K562 (cell line): Measurements from ENCODE around the gene SETD5. TPM values are rescaled to one million over a fixed set of nuclear protein-coding genes. Genes with fewer than 3 reads are reported as not detected.

Source experiments
- ATAC-seq: fragments of 200-7000 bp; cut with Tn5 transposase; 3 replicates; pipeline ENCODE4 v1.9.1; 2020; ENCODE audit warnings: moderate library complexity
- BruUV-seq: library from RNA; stranded (reverse); fragments of 400-500 nt; replicated peaks from 2 replicates; lab custom pipeline; 2021; lab: Mats Ljungman, UMichigan
- CTCF ChIA-PET: fragments of 300-600 bp; formaldehyde crosslinking; extraction: SDS; loops from one replicate; lab custom pipeline; 2021; ENCODE audit warnings: low intra/inter-chr PET ratio; lab: Yijun Ruan, JAX
- POLR2A ChIA-PET: fragments of 300-600, 350-650 bp; sonication (Branson Sonifier 250); formaldehyde crosslinking; extraction: SDS; loops from one replicate; lab custom pipeline; 2021; ENCODE audit warnings: antibody characterized with exemption, inconsistent platforms; lab: Yijun Ruan, JAX
- DNase-seq, 4 experiments: peaks; one replicate each; pipeline versions ENCODE4 v3.0.0 to v3.0.0-alpha.2; 2011 to 2018; ENCODE audit warnings: low spot score in 3 of 4, mixed read lengths in 3 of 4; ENCODE audit errors: extremely low read depth in 1 of 4
- FAIRE-seq: peaks from 2 replicates; lab custom pipeline; 2011; peaks lifted over from hg19 to GRCh38; lab: Jason Lieb, UNC
- H2AFZ ChIP-seq: 2 replicates; pipeline ENCODE4 v1.6.0; 2011; ENCODE audit warnings: low read depth, low read length, control low read depth, inconsistent platforms
- H3K27ac ChIP-seq: fragments of 200-600 bp; 3 replicates; pipeline ENCODE4 v1.8.0; 2011; ENCODE audit warnings: low read depth, mild to moderate bottlenecking, control low read depth, inconsistent platforms, low read length, moderate library complexity, mixed read lengths; ENCODE audit errors: extremely low read depth
- H3K27me3 ChIP-seq, 2 experiments: fragments of 300-600 bp in 1 of 2; 2 replicates in 1 of 2; 3 replicates in 1 of 2; pipeline versions ENCODE4 v1.6.0 to v1.8.0; 2011; ENCODE audit warnings: inconsistent platforms in 2 of 2, low read length in 2 of 2, mild to moderate bottlenecking in 1 of 2, mixed read lengths in 1 of 2, moderate library complexity in 1 of 2; ENCODE audit not compliant: control insufficient read depth in 2 of 2, insufficient read depth in 2 of 2
- H3K36me3 ChIP-seq: fragments of 300-600 bp; 3 replicates; pipeline ENCODE4 v1.8.0; 2011; ENCODE audit warnings: mild to moderate bottlenecking, low read length, inconsistent platforms; ENCODE audit not compliant: control insufficient read depth, insufficient read depth
- H3K4me1 ChIP-seq, 2 experiments: fragments of 200-600 bp in 1 of 2; replicated peaks in 1 of 2; 2 replicates in 1 of 2; 3 replicates in 1 of 2; pipeline versions ENCODE4 v1.5.1 to v1.8.0; 2011; ENCODE audit warnings: inconsistent platforms in 2 of 2, low read length in 2 of 2, mild to moderate bottlenecking in 1 of 2, mixed read lengths in 1 of 2, moderate library complexity in 1 of 2; ENCODE audit not compliant: control insufficient read depth in 2 of 2, insufficient read depth in 2 of 2
- H3K4me2 ChIP-seq: 2 replicates; pipeline ENCODE4 v1.6.1; 2011; ENCODE audit warnings: low read length, control low read depth, inconsistent platforms, mixed read lengths; ENCODE audit not compliant: insufficient read depth
- H3K4me3 ChIP-seq: fragments of 200-600 bp; sonication (generic), shearing (Covaris generic); 2 replicates; pipeline ENCODE4 v1.5.1; 2016; ENCODE audit warnings: control low read depth, inconsistent platforms
- H3K79me2 ChIP-seq: fragments of 200-600 bp; 3 replicates; pipeline ENCODE4 v1.8.0; 2011; ENCODE audit warnings: low read length, inconsistent platforms; ENCODE audit not compliant: control insufficient read depth, insufficient read depth
- H3K9ac ChIP-seq, 2 experiments: 2 replicates each; pipeline versions ENCODE4 v1.6.0 to v1.6.1; 2011; ENCODE audit warnings: low read depth in 2 of 2, low read length in 2 of 2, control low read depth in 1 of 2, inconsistent platforms in 1 of 2, mild to moderate bottlenecking in 1 of 2, mixed read lengths in 1 of 2; ENCODE audit not compliant: insufficient read depth in 1 of 2
- H3K9me1 ChIP-seq: one replicate; pipeline ENCODE4 v1.6.0; 2011; ENCODE audit warnings: inconsistent platforms, mild to moderate bottlenecking, low read length, moderate library complexity; ENCODE audit not compliant: control insufficient read depth, insufficient read depth
- H3K9me3 ChIP-seq: replicated peaks from 2 replicates; pipeline ENCODE4 v1.5.1; 2011; ENCODE audit warnings: low read depth, low read length, inconsistent platforms; ENCODE audit not compliant: control insufficient read depth, insufficient read depth
- H4K20me1 ChIP-seq: replicated peaks from 2 replicates; pipeline ENCODE4 v1.6.1; 2011; ENCODE audit warnings: low read length, inconsistent platforms, mixed read lengths; ENCODE audit not compliant: control insufficient read depth, insufficient read depth
- C11orf30 ChIP-seq: fragments of 450-650 bp; IDR thresholded peaks from 2 replicates; pipeline ENCODE4 v1.6.1; 2016; ENCODE audit warnings: low read depth, mild to moderate bottlenecking
- ELF4 ChIP-seq: fragments of 450-650 bp; formaldehyde crosslinking; IDR thresholded peaks from 2 replicates; pipeline ENCODE4 v1.4.0; 2022; ENCODE audit warnings: missing genetic modification characterization
- HSF4 ChIP-seq: fragments of 250-450 bp; sonication (Bioruptor Pico); IDR thresholded peaks from 2 replicates; pipeline ENCODE4 v2.1.2; 2022; ENCODE audit warnings: mild to moderate bottlenecking, moderate library complexity, borderline replicate concordance
- MAFF ChIP-seq: IDR thresholded peaks from 2 replicates; pipeline ENCODE4 v1.6.1; 2012; ENCODE audit warnings: low read length, improper control_type of control experiment
- MAFG ChIP-seq: fragments of 450-650 bp; conservative IDR thresholded peaks from 2 replicates; pipeline ENCODE4 v1.6.1; 2016; ENCODE audit warnings: missing genetic modification characterization, missing compliant biosample characterization
- MAFK ChIP-seq: IDR thresholded peaks from 2 replicates; pipeline ENCODE4 v1.6.1; 2011; ENCODE audit warnings: low read length, improper control_type of control experiment
- MCM5 ChIP-seq: fragments of 450-650 bp; IDR thresholded peaks from 2 replicates; pipeline ENCODE4 v1.6.1; 2016; ENCODE audit warnings: low read depth
- NFE2 ChIP-seq: IDR thresholded peaks from 2 replicates; pipeline ENCODE4 v1.6.1; 2014; ENCODE audit warnings: antibody characterized with exemption, low read depth
- NFE2L1 ChIP-seq: fragments of 450-650 bp; IDR thresholded peaks from 2 replicates; pipeline ENCODE4 v1.6.1; 2016; ENCODE audit warnings: missing genetic modification characterization, low read depth, mild to moderate bottlenecking, missing compliant biosample characterization, moderate library complexity, borderline replicate concordance
- NR3C1 ChIP-seq: sonication (generic); formaldehyde crosslinking; IDR thresholded peaks from 2 replicates; pipeline ENCODE4 v1.8.1; 2022; ENCODE audit warnings: missing genetic modification reagents
- SETDB1 ChIP-seq: IDR thresholded peaks from one replicate; pipeline ENCODE4 v1.6.1; 2012; ENCODE audit warnings: low read length, control low read depth, inconsistent platforms
- TCF3 ChIP-seq: sonication (generic); formaldehyde crosslinking; IDR thresholded peaks from 2 replicates; pipeline ENCODE4 v1.4.0; 2020; ENCODE audit warnings: mild to moderate bottlenecking, missing genetic modification reagents
- TGIF2 ChIP-seq: sonication (generic); formaldehyde crosslinking; IDR thresholded peaks from 2 replicates; pipeline ENCODE4 v1.8.1; 2022; ENCODE audit warnings: mild to moderate bottlenecking, missing genetic modification reagents, moderate library complexity
- ZNF217 ChIP-seq: sonication (generic); formaldehyde crosslinking; IDR thresholded peaks from 2 replicates; pipeline ENCODE4 v1.8.0; 2022; ENCODE audit warnings: mild to moderate bottlenecking, missing genetic modification reagents
- ZNF224 ChIP-seq: sonication (generic); formaldehyde crosslinking; IDR thresholded peaks from 2 replicates; pipeline ENCODE4 v1.8.0; 2022; ENCODE audit warnings: mild to moderate bottlenecking, missing genetic modification reagents
- ZNF316 ChIP-seq: fragments of 450-650 bp; IDR thresholded peaks from 2 replicates; pipeline ENCODE4 v1.6.1; 2016
- WGBS: fragments of 100-300 bp; shearing (Covaris generic); methylation state at CpG from one replicate; pipeline ENCODE4 v1.1.6; 2016; ENCODE audit warnings: low coverage, mixed read lengths; ENCODE audit not compliant: insufficient coverage; ENCODE audit errors: missing lambda C conversion rate; 5-methylcytosine and 5-hydroxymethylcytosine counted together
- in situ Hi-C: fragments of 300-500 bp; cut with MboI; formaldehyde crosslinking; loops from 4 replicates; pipeline ENCODE4 v1.15.0; 2018; ENCODE audit warnings: inconsistent platforms, mixed read lengths
- intact Hi-C: fragments of 100-400 bp; cut with micrococcal nuclease; formaldehyde crosslinking; loops from 2 replicates; pipeline ENCODE4 v1.14.2; 2022
- polyA plus RNA-seq, 8 experiments: library from polyadenylated mRNA; depleted of rRNA in 4 of 8; stranded (reverse) in 5 of 8; unstranded in 3 of 8; fragments of >200 nt; fragmentation: Nextera tagmentation in 2 of 8; fragmentation: Illumina TruSeq in 1 of 8; extraction: Ambion mirVana in 2 of 8; extraction: Trizol in 1 of 8; gene quantifications; 2 replicates each; pipeline versions ENCODE4 v1.2.1 to v1.2.3, GENCODE V29; 2011 to 2014; ENCODE audit warnings: inconsistent platforms in 1 of 8, missing spikeins in 1 of 8
- total RNA-seq, 7 experiments: library from RNA; depleted of rRNA in 6 of 7; stranded (reverse); fragments of >200 nt in 6 of 7; fragmentation: Illumina TruSeq in 2 of 7; extraction: Trizol in 2 of 7; gene quantifications; 2 replicates each; pipeline versions ENCODE4 v1.2.1 to v1.2.3, GENCODE V29; 2011 to 2021; ENCODE audit warnings: low replicate concordance in 1 of 7
- TF ChIP-seq, protein P1 (sequence below): fragments of 250-450 bp; sonication (Bioruptor Pico); IDR thresholded peaks from 2 replicates; pipeline ENCODE4 v1.5.0; 2020; ENCODE audit warnings: mild to moderate bottlenecking

The SETD5 gene
- total and polyA plus RNA-seq, 9 of the 15 experiments (the other 6 are each of a cell fraction or from before 2014, with no cell fraction given): 20.8 to 135 (median 87.2) TPM

DNA sequence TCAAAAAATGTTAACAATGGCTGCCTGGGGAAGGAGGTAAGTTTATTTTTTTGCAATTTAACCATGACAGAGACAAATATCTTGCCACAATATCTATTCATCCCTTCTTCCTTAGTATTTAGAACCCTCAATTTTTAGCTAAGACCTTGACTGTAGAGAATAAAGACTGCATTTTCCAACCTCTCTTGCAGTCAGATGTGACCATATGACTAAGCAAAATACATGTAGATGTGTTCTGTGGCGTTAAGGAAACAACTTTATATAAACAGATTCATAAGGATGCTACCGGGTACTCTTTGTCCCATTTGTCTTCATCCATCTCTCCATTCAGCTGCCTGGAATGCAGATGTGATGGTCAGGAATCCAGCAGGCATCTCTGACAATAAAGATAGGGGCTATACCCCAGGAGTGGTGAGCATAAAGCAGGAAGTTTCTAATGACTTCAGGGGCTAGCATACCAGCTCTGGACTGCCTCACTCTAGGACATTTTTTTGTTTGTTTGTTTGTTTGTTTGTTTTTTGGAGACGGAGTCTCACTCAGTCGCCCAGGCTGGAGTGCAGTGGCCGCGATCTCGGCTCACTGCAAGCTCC is 115.1 kb downstream of the SETD5 start:
- WGBS: under 1% methylated on average over 7 of the region's 7 CpGs
- intact Hi-C loops: no loop called here
- BruUV-seq: no TSS peak

More for the DNA sequence above, 115.1 kb downstream of the SETD5 start:
- Histone ChIP-seq H3K9me1 (no peaks in the 10 kb centered on the region), H3K36me3 (no peaks in the 10 kb centered on the region), H3K27me3 (peaks cover 22 to 27% of the 10 kb centered on the region in 2 experiments), H2AFZ (peak overlapping the region; percentile 57), H3K9me3 (no peaks in the 10 kb centered on the region), H3K4me2 (peak overlapping the region; percentile 54), H3K4me3 (no peak overlapping the region), H3K79me2 (no peaks in the 10 kb centered on the region), H3K27ac (no peak overlapping the region), H4K20me1 (peaks cover 4% of the 10 kb centered on the region), H3K9ac (no peak overlapping the region), H3K4me1 (peaks cover 0 to 8% of the 10 kb centered on the region in 2 experiments; a peak in 1 of 5 replicates)
- ATAC-seq (peak; percentile 33), DNase-seq (no peak), FAIRE-seq (no peak)
- in situ Hi-C loops: loop anchor here (25.0 kb wide), 1 partner anchor 800 kb away; the partner anchor contains the start of gene SEC13
- ChIA-PET CTCF (no interaction called here), POLR2A (interaction anchor here (0.7 to 1.2 kb wide), 6 partner anchors 9 to 948 kb away, joined by 3 to 7 read pairs (median 4); partner anchors contain the start of gene OGG1)
- peak; percentile 76 for TF ChIP-seq MAFG (tag)
- no peak for TF ChIP-seq ZNF217 (CRISPR knock-in tag)
- TF ChIP-seq C11orf30: peak; percentile 75
- peak; percentile 9; the same call in 1 of the 2 replicates for TF ChIP-seq NFE2L1
- TF ChIP-seq ELF4: no peak
- TF ChIP-seq TCF3: no peak
- TF ChIP-seq MCM5: no peak
- no peak for TF ChIP-seq SETDB1
- TF ChIP-seq NR3C1 (CRISPR knock-in tag): no peak
- no peak for TF ChIP-seq TGIF2
- TF ChIP-seq ZNF224: no peak
- peak; percentile 51 for TF ChIP-seq MAFK
- peak; percentile 40; the same call in 1 of the 2 replicates for TF ChIP-seq MAFF
- TF ChIP-seq NFE2: peak; percentile 79
- peak; percentile 66 for TF ChIP-seq ZNF316
- TF ChIP-seq HSF4 (CRISPR knock-in tag): no peak
- TF ChIP-seq, protein P1, sequence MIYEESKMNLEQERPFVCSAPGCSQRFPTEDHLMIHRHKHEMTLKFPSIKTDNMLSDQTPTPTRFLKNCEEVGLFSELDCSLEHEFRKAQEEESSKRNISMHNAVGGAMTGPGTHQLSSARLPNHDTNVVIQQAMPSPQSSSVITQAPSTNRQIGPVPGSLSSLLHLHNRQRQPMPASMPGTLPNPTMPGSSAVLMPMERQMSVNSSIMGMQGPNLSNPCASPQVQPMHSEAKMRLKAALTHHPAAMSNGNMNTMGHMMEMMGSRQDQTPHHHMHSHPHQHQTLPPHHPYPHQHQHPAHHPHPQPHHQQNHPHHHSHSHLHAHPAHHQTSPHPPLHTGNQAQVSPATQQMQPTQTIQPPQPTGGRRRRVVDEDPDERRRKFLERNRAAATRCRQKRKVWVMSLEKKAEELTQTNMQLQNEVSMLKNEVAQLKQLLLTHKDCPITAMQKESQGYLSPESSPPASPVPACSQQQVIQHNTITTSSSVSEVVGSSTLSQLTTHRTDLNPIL (CRISPR knock-in tag): no peak
